Measurements from ENCODE around the gene CLDN7. TPM values are rescaled to one million over a fixed set of nuclear protein-coding genes. Genes with fewer than 3 reads are reported as not detected.

The CLDN7 gene
- total RNA-seq, 1 donor from 2014 or later, result 546 TPM

GRCh38 chr17:7293816-7294613, 31.7 kb upstream of the CLDN7 start:
- no peak for TF ChIP-seq CTCF (IDR thresholded peaks at IDR 0.05; ENCODE audit: insufficient read depth, low read length, severe bottlenecking)
- Histone ChIP-seq H3K4me3 (ENCODE audit: low read depth, low read length) (peak overlapping the region; percentile 34), H3K36me3 (ENCODE audit: control insufficient read depth, insufficient read depth, low read length) (no peaks in the 10 kb centered on the region), H3K27me3 (ENCODE audit: control insufficient read depth, insufficient read depth, low read length) (peaks cover 3% of the 10 kb centered on the region)
- FAIRE-seq (no peak), DNase-seq (ENCODE audit: low read depth) (no peak)

- no peak for TF ChIP-seq CTCF (IDR thresholded peaks at IDR 0.05; ENCODE audit: insufficient read depth, low read length, severe bottlenecking)
- Histone ChIP-seq H3K27me3 (ENCODE audit: control insufficient read depth, insufficient read depth, low read length) (peaks cover 3% of the 10 kb centered on the region), H3K4me3 (ENCODE audit: low read depth, low read length) (no peak overlapping the region), H3K36me3 (ENCODE audit: control insufficient read depth, insufficient read depth, low read length) (no peaks in the 10 kb centered on the region)
- no peak for DNase-seq (ENCODE audit: low read depth)
- FAIRE-seq, result peak; percentile 64
These were observed 30.9 kb upstream of the CLDN7 start for GRCh38 chr17:7293159-7293558.

- no peak for FAIRE-seq
- Histone ChIP-seq H3K27me3 (ENCODE audit: control insufficient read depth, insufficient read depth, low read length) (peaks cover 3% of the 10 kb centered on the region), H3K4me3 (ENCODE audit: low read depth, low read length) (no peak overlapping the region), H3K36me3 (ENCODE audit: control insufficient read depth, insufficient read depth, low read length) (no peaks in the 10 kb centered on the region)
- TF ChIP-seq CTCF (IDR thresholded peaks at IDR 0.05; ENCODE audit: insufficient read depth, low read length, severe bottlenecking), result no peak
- DNase-seq (ENCODE audit: low read depth), result no peak
These were observed 30.5 kb upstream of the CLDN7 start for GRCh38 chr17:7292729-7293128.

- H3K4me3 ChIP-seq (ENCODE audit: low read depth, low read length), result no peak overlapping the region
These were observed 29.9 kb upstream of the CLDN7 start for GRCh38 chr17:7292194-7292593.

GRCh38 chr17:7290685-7291084, 28.4 kb upstream of the CLDN7 start:
- TF ChIP-seq CTCF (IDR thresholded peaks at IDR 0.05; ENCODE audit: insufficient read depth, low read length, severe bottlenecking), result no peak
- no peaks in the 10 kb centered on the region for H3K36me3 ChIP-seq (ENCODE audit: control insufficient read depth, insufficient read depth, low read length)
- no peak for DNase-seq (ENCODE audit: low read depth)
- no peak overlapping the region for H3K4me3 ChIP-seq (ENCODE audit: low read depth, low read length)
- H3K27me3 ChIP-seq (ENCODE audit: control insufficient read depth, insufficient read depth, low read length), result peaks cover 3% of the 10 kb centered on the region
- FAIRE-seq, result no peak

More at GRCh38 chr17:7292194-7292593, 29.9 kb upstream of the CLDN7 start:
- Histone ChIP-seq H3K36me3 (ENCODE audit: control insufficient read depth, insufficient read depth, low read length) (no peaks in the 10 kb centered on the region), H3K27me3 (ENCODE audit: control insufficient read depth, insufficient read depth, low read length) (peaks cover 3% of the 10 kb centered on the region)
- DNase-seq (ENCODE audit: low read depth) (no peak), FAIRE-seq (no peak)
- no peak for TF ChIP-seq CTCF (IDR thresholded peaks at IDR 0.05; ENCODE audit: insufficient read depth, low read length, severe bottlenecking)

- Histone ChIP-seq H3K36me3 (ENCODE audit: control insufficient read depth, insufficient read depth, low read length) (no peaks in the 10 kb centered on the region), H3K4me3 (ENCODE audit: low read depth, low read length) (no peak overlapping the region), H3K27me3 (ENCODE audit: control insufficient read depth, insufficient read depth, low read length) (peaks cover 4% of the 10 kb centered on the region)
- FAIRE-seq, result no peak
- no peak for TF ChIP-seq CTCF (IDR thresholded peaks at IDR 0.05; ENCODE audit: insufficient read depth, low read length, severe bottlenecking)
- no peak for DNase-seq (ENCODE audit: low read depth)
These were observed 27.9 kb upstream of the CLDN7 start for GRCh38 chr17:7290166-7290565.
